ENCODE results near the gene PRKCH. TPM values are rescaled to one million over a fixed set of nuclear protein-coding genes. Genes with fewer than 3 reads are reported as not detected.

Gene PRKCH
- total and polyA plus RNA-seq, 2 of the 13 experiments (the other 11 are each of a cell fraction or from before 2014, with no cell fraction given), result 0.48 to 1.3 TPM

DNA sequence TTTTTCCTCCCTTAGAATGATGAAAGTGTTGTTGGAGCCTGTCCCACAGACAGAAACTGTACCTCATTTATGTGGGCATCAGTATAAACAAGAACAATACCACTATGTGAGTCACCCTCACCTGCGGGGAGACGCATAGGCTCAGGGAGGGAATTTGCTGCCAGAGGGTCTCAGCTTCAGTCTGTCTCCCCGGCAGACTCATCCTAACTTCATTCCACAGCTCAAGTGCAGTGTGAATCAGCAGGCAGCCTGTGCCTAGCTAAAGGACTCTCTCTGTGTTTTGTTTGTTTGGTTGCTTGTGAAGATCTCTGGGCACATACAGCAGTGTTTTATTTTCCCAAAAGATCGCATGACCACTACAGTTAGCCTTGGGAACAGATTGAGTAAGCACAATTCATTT is 98.9 kb downstream of the PRKCH start (continued):
- TF ChIP-seq, protein P1, sequence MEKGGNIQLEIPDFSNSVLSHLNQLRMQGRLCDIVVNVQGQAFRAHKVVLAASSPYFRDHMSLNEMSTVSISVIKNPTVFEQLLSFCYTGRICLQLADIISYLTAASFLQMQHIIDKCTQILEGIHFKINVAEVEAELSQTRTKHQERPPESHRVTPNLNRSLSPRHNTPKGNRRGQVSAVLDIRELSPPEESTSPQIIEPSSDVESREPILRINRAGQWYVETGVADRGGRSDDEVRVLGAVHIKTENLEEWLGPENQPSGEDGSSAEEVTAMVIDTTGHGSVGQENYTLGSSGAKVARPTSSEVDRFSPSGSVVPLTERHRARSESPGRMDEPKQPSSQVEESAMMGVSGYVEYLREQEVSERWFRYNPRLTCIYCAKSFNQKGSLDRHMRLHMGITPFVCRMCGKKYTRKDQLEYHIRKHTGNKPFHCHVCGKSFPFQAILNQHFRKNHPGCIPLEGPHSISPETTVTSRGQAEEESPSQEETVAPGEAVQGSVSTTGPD (CRISPR knock-in tag; IDR thresholded peaks at IDR 0.05), result no peak
- TF ChIP-seq ZNF678 (CRISPR knock-in tag; IDR thresholded peaks at IDR 0.05) (no peak), ZMYM3 (CRISPR knock-in tag; IDR thresholded peaks at IDR 0.05) (no peak), ZFP36L1 (CRISPR knock-in tag; IDR thresholded peaks at IDR 0.05) (no peak), KAT7 (CRISPR knock-in tag; IDR thresholded peaks at IDR 0.05; ENCODE audit: borderline replicate concordance) (no peak)

DNA sequence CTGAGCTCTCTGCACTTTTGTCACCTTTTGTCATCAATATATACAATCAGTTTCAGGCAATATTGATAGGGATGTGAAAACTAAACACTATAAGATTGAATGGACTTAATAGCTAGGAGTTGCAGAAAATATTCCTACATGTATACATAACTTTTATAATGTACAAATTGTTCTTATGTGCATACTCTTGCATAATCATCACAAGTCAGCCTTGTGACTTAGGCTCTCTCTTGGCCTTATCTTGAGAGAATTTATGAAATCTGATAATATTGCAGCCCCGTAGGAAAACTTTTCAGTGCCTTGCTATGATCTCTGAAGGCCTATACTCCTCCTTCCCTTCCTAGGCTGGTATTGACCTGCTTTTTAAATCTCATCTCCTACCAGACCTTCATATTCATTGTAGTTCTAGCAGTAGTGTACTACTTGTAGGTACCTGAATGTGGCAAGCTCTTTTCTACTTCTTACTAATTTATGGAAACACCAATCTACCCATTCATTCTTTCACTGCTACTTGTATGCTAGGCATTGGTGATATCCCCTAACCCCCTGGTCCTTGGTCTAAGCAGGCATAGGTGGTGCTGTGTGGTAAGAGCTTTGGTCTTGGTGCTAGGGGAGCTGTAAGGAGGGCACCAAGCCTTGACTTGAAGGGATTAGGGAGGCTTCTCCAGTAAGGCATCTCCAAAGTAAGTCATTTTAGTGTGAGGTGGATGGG is 100.0 kb downstream of the PRKCH start:
- in situ Hi-C loops (cut with HindIII; ENCODE audit: extremely low pct_ligation_motif_present, low pct_unique_long_range_greater_than_20kb) (no loop called here), intact Hi-C loops (cut with micrococcal nuclease; ENCODE audit: unreplicated experiment) (no loop called here)
- CTCF ChIA-PET (ENCODE audit: low intra/inter-chr PET ratio, low total read pairs), result no interaction called here
- Histone ChIP-seq H3K79me2 (ENCODE audit: insufficient read depth, low read length) (no peaks in the 10 kb centered on the region), H3K9me3 (ENCODE audit: low read length) (no peaks in the 10 kb centered on the region), H2AFZ (ENCODE audit: low read length) (no peak overlapping the region), H3K27ac (ENCODE audit: extremely low read length, insufficient read depth, low read length) (no peak overlapping the region), H3K4me2 (ENCODE audit: low read depth, low read length) (no peak overlapping the region), H3K9ac (ENCODE audit: insufficient read depth, low read depth, low read length) (no peak overlapping the region), H3K36me3 (replicated peaks in 1 of 2; ENCODE audit: control insufficient read depth in 1 of 2, insufficient read depth in 2 of 2, low read length in 2 of 2) (no peaks in the 10 kb centered on the region), H3K4me3 (replicated peaks in 1 of 3; ENCODE audit: insufficient read depth in 1 of 3, low read depth in 2 of 3, low read length in 3 of 3) (no peak overlapping the region), H3K4me1 (ENCODE audit: insufficient read depth, low read length) (no peaks in the 10 kb centered on the region), H4K20me1 (ENCODE audit: insufficient read depth, low read length) (no peaks in the 10 kb centered on the region), H3K27me3 (ENCODE audit: control insufficient read depth in 1 of 2, insufficient read depth in 2 of 2, low read length in 2 of 2) (0 out of 5 replicates have a peak, but pooled peaks cover 0 to 5% of the 10 kb centered on the region in 2 experiments)
- FAIRE-seq (no peak), ATAC-seq (no peak), DNase-seq (ENCODE audit: low spot score) (no peak)
- BruUV-seq (replicated peaks), result no TSS peak
- 0 out of 2 replicates have a peak, but pooled peaks have one; percentile 26 for TF ChIP-seq CEBPB (IDR thresholded peaks at IDR 0.05; ENCODE audit: borderline replicate concordance, low read depth, low read length)
- TF ChIP-seq, protein P2, sequence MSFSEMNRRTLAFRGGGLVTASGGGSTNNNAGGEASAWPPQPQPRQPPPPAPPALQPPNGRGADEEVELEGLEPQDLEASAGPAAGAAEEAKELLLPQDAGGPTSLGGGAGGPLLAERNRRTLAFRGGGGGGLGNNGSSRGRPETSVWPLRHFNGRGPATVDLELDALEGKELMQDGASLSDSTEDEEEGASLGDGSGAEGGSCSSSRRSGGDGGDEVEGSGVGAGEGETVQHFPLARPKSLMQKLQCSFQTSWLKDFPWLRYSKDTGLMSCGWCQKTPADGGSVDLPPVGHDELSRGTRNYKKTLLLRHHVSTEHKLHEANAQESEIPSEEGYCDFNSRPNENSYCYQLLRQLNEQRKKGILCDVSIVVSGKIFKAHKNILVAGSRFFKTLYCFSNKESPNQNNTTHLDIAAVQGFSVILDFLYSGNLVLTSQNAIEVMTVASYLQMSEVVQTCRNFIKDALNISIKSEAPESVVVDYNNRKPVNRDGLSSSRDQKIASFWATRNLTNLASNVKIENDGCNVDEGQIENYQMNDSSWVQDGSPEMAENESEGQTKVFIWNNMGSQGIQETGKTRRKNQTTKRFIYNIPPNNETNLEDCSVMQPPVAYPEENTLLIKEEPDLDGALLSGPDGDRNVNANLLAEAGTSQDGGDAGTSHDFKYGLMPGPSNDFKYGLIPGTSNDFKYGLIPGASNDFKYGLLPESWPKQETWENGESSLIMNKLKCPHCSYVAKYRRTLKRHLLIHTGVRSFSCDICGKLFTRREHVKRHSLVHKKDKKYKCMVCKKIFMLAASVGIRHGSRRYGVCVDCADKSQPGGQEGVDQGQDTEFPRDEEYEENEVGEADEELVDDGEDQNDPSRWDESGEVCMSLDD (CRISPR knock-in tag; IDR thresholded peaks at IDR 0.05; ENCODE audit: borderline replicate concordance), result no peak
- 27% methylated on average over 1 of the region's 1 CpG for whole genome bisulfite sequencing (ENCODE audit: low lambda C conversion rate)
- POLR2A ChIA-PET, result no interaction called here
